ENCODE results near the gene SLC34A1. TPM values are rescaled to one million over a fixed set of nuclear protein-coding genes. Genes with fewer than 3 reads are reported as not detected.

SLC34A1 gene
- total and polyA plus RNA-seq, 2 of the 13 experiments (the other 11 are each of a cell fraction or from before 2014, with no cell fraction given), result 0.03 to 0.20 TPM

- TF ChIP-seq ZBTB34 (CRISPR knock-in tag; IDR thresholded peaks at IDR 0.05) (peak; percentile 69; the same call in 1 of the 2 replicates), KMT2A (CRISPR knock-in tag; IDR thresholded peaks at IDR 0.05) (0 out of 2 replicates have a peak, but pooled peaks have one; percentile 13), ZMYM4 (CRISPR knock-in tag; IDR thresholded peaks at IDR 0.05) (peak; percentile 51; the same call in 1 of the 2 replicates), ZBTB8A (CRISPR knock-in tag; IDR thresholded peaks at IDR 0.05; ENCODE audit: borderline replicate concordance, low read depth) (no peak), MTA1 (CRISPR knock-in tag; IDR thresholded peaks at IDR 0.05; ENCODE audit: borderline replicate concordance) (peak; percentile 93), ZNF350 (CRISPR knock-in tag; IDR thresholded peaks at IDR 0.05; ENCODE audit: borderline replicate concordance, low read depth) (0 out of 2 replicates have a peak, but pooled peaks have one; percentile 38), MAZ (IDR thresholded peaks at IDR 0.05; ENCODE audit: borderline replicate concordance, low read depth, low read length) (no peak), MAZ (CRISPR knock-in tag; IDR thresholded peaks at IDR 0.05; ENCODE audit: low read depth) (peak; percentile 56; the same call in 1 of the 2 replicates), FOXK2 (IDR thresholded peaks at IDR 0.05) (no peak), DZIP1 (CRISPR knock-in tag; IDR thresholded peaks at IDR 0.05) (0 out of 2 replicates have a peak, but pooled peaks have one; percentile 39), NR2F6 (IDR thresholded peaks at IDR 0.05) (peak; percentile 45; the same call in 1 of the 2 replicates), NR2F6 (CRISPR knock-in tag; IDR thresholded peaks at IDR 0.05) (peak; percentile 30; the same call in 1 of the 2 replicates), PLRG1 (conservative IDR thresholded peaks at IDR 0.05) (no peak), ZNF160 (CRISPR knock-in tag; IDR thresholded peaks at IDR 0.05) (no peak), ZBTB38 (CRISPR knock-in tag; IDR thresholded peaks at IDR 0.05) (0 out of 2 replicates have a peak, but pooled peaks have one; percentile 21), UBTF (CRISPR knock-in tag; IDR thresholded peaks at IDR 0.05) (peak; percentile 42; the same call in 1 of the 2 replicates), PATZ1 (CRISPR knock-in tag; IDR thresholded peaks at IDR 0.05) (0 out of 2 replicates have a peak, but pooled peaks have one; percentile 11), RCOR2 (CRISPR knock-in tag; IDR thresholded peaks at IDR 0.05) (no peak)
Observed at GRCh38 chr5:177409043-177409801, 25.0 kb downstream of the SLC34A1 start, which contains the start of gene F12 (continued).
